Measurements from ENCODE around the gene MYO18A.

- no peak for TF ChIP-seq CTCF (IDR thresholded peaks at IDR 0.05)
- TF ChIP-seq EZH2phosphoT487 (IDR thresholded peaks at IDR 0.05) = no peak
- TF ChIP-seq EZH2 (IDR thresholded peaks at IDR 0.05) = no peak
Measured at GRCh38 chr17:29120433-29120832, 59.8 kb downstream of the MYO18A start.
